DMS53 (cell line): Measurements from ENCODE around the gene ANKRD53.

Source experiments
- DNase-seq: peaks from one replicate; lab custom pipeline; 2025; lab: John Stamatoyannopoulos, UW

The ANKRD53 gene

GRCh38 chr2:70943205-70943871 is 35.1 kb upstream of the ANKRD53 start:
- no peak for DNase-seq

- DNase-seq = no peak
These were observed 34.2 kb upstream of the ANKRD53 start for GRCh38 chr2:70944111-70944690.

GRCh38 chr2:70946832-70947442 is 31.5 kb upstream of the ANKRD53 start:
- peak; percentile 79 for DNase-seq

- peak; percentile 54 for DNase-seq
These were observed 30.8 kb upstream of the ANKRD53 start for GRCh38 chr2:70947556-70948184.

GRCh38 chr2:70948337-70949003 is 30.0 kb upstream of the ANKRD53 start:
- peak; percentile 90 for DNase-seq

- peak; percentile 13 for DNase-seq
These were observed 29.3 kb upstream of the ANKRD53 start for GRCh38 chr2:70949086-70949485.

- DNase-seq = no peak
These were observed 23.5 kb upstream of the ANKRD53 start for GRCh38 chr2:70954886-70955285.

- no peak for DNase-seq
These were observed 22.3 kb upstream of the ANKRD53 start for GRCh38 chr2:70956141-70956540.

- no peak for DNase-seq
These were observed 20.6 kb upstream of the ANKRD53 start for GRCh38 chr2:70957798-70958197.

GRCh38 chr2:70958759-70959158 is 19.7 kb upstream of the ANKRD53 start:
- DNase-seq = no peak

- DNase-seq = no peak
These were observed 19.1 kb upstream of the ANKRD53 start for GRCh38 chr2:70959271-70959761.

GRCh38 chr2:70959851-70960832 is 18.3 kb upstream of the ANKRD53 start:
- DNase-seq = no peak

GRCh38 chr2:70960833-70961647 is 17.4 kb upstream of the ANKRD53 start:
- no peak for DNase-seq

- DNase-seq = no peak
These were observed 16.8 kb upstream of the ANKRD53 start for GRCh38 chr2:70961648-70961994.

- no peak for DNase-seq
These were observed 16.1 kb upstream of the ANKRD53 start for GRCh38 chr2:70962211-70962884.

- DNase-seq = no peak
These were observed 15.2 kb upstream of the ANKRD53 start for GRCh38 chr2:70962885-70963878.

GRCh38 chr2:70964133-70964532 is 14.3 kb upstream of the ANKRD53 start:
- DNase-seq = no peak

GRCh38 chr2:70964596-70965386 is 13.6 kb upstream of the ANKRD53 start:
- DNase-seq = no peak
